ENCODE results near the gene SLC9A5.

SLC9A5 gene

GRCh38 chr16:67206838-67207248 lies 41.9 kb upstream of the SLC9A5 start:
- H3K27ac ChIP-seq (ENCODE audit: low read length) = no peak overlapping the region
- no peak overlapping the region for H3K9ac ChIP-seq (ENCODE audit: low read length in 2 of 2)
- peaks cover 0 to 8% of the 10 kb centered on the region in 2 donors for H3K36me3 ChIP-seq (ENCODE audit: control insufficient read depth in 2 of 2, insufficient read depth in 2 of 2, low read length in 2 of 2)
- no peaks in the 10 kb centered on the region for H3K9me3 ChIP-seq (ENCODE audit: control insufficient read depth in 2 of 2, low read length in 2 of 2)
- no peaks in the 10 kb centered on the region for H3K4me1 ChIP-seq (ENCODE audit: control insufficient read depth, insufficient read depth, low read length)
- H3K4me3 ChIP-seq (ENCODE audit: low read length in 2 of 2) = no peak overlapping the region
- no peaks in the 10 kb centered on the region for H3K27me3 ChIP-seq (ENCODE audit: control insufficient read depth in 1 of 2, insufficient read depth in 2 of 2, low read length in 2 of 2)

GRCh38 chr16:67207249-67208091 lies 41.3 kb upstream of the SLC9A5 start:
- no peak overlapping the region for H3K4me3 ChIP-seq (ENCODE audit: low read length in 2 of 2)
- H3K4me1 ChIP-seq (ENCODE audit: control insufficient read depth, insufficient read depth, low read length) = no peaks in the 10 kb centered on the region
- no peak overlapping the region for H3K9ac ChIP-seq (ENCODE audit: low read length in 2 of 2)
- no peaks in the 10 kb centered on the region for H3K27me3 ChIP-seq (ENCODE audit: control insufficient read depth in 1 of 2, insufficient read depth in 2 of 2, low read length in 2 of 2)
- no peaks in the 10 kb centered on the region for H3K9me3 ChIP-seq (ENCODE audit: control insufficient read depth in 2 of 2, low read length in 2 of 2)
- peaks cover 0 to 8% of the 10 kb centered on the region in 2 donors for H3K36me3 ChIP-seq (ENCODE audit: control insufficient read depth in 2 of 2, insufficient read depth in 2 of 2, low read length in 2 of 2)
- no peak overlapping the region for H3K27ac ChIP-seq (ENCODE audit: low read length)

- H3K27ac ChIP-seq (ENCODE audit: low read length) = no peak overlapping the region
These were observed 40.5 kb upstream of the SLC9A5 start for GRCh38 chr16:67208154-67208896.

GRCh38 chr16:67209565-67209964 lies 39.2 kb upstream of the SLC9A5 start:
- peaks cover 0 to 6% of the 10 kb centered on the region in 2 donors for H3K36me3 ChIP-seq (ENCODE audit: control insufficient read depth in 2 of 2, insufficient read depth in 2 of 2, low read length in 2 of 2)
- no peak overlapping the region for H3K9ac ChIP-seq (ENCODE audit: low read length in 2 of 2)
- H3K27me3 ChIP-seq (ENCODE audit: control insufficient read depth in 1 of 2, insufficient read depth in 2 of 2, low read length in 2 of 2) = no peaks in the 10 kb centered on the region
- no peaks in the 10 kb centered on the region for H3K9me3 ChIP-seq (ENCODE audit: control insufficient read depth in 2 of 2, low read length in 2 of 2)
- no peak overlapping the region for H3K4me3 ChIP-seq (ENCODE audit: low read length in 2 of 2)
- no peak overlapping the region for H3K27ac ChIP-seq (ENCODE audit: low read length)
- H3K4me1 ChIP-seq (ENCODE audit: control insufficient read depth, insufficient read depth, low read length) = no peaks in the 10 kb centered on the region

More at GRCh38 chr16:67208154-67208896, 40.5 kb upstream of the SLC9A5 start:
- H3K36me3 ChIP-seq (ENCODE audit: control insufficient read depth in 2 of 2, insufficient read depth in 2 of 2, low read length in 2 of 2) = peaks cover 0 to 6% of the 10 kb centered on the region in 2 donors
- H3K4me3 ChIP-seq (ENCODE audit: low read length in 2 of 2) = no peak overlapping the region
- no peak overlapping the region for H3K9ac ChIP-seq (ENCODE audit: low read length in 2 of 2)
- no peaks in the 10 kb centered on the region for H3K4me1 ChIP-seq (ENCODE audit: control insufficient read depth, insufficient read depth, low read length)
- no peaks in the 10 kb centered on the region for H3K27me3 ChIP-seq (ENCODE audit: control insufficient read depth in 1 of 2, insufficient read depth in 2 of 2, low read length in 2 of 2)
- no peaks in the 10 kb centered on the region for H3K9me3 ChIP-seq (ENCODE audit: control insufficient read depth in 2 of 2, low read length in 2 of 2)

GRCh38 chr16:67210069-67210937 lies 38.5 kb upstream of the SLC9A5 start:
- Histone ChIP-seq H3K27ac (ENCODE audit: low read length) (no peak overlapping the region), H3K9ac (ENCODE audit: low read length in 2 of 2) (no peak overlapping the region), H3K27me3 (ENCODE audit: control insufficient read depth in 1 of 2, insufficient read depth in 2 of 2, low read length in 2 of 2) (no peaks in the 10 kb centered on the region), H3K9me3 (ENCODE audit: control insufficient read depth in 2 of 2, low read length in 2 of 2) (no peaks in the 10 kb centered on the region), H3K4me3 (ENCODE audit: low read length in 2 of 2) (no peak overlapping the region), H3K36me3 (ENCODE audit: control insufficient read depth in 2 of 2, insufficient read depth in 2 of 2, low read length in 2 of 2) (peaks cover 0 to 7% of the 10 kb centered on the region in 2 donors), H3K4me1 (ENCODE audit: control insufficient read depth, insufficient read depth, low read length) (no peaks in the 10 kb centered on the region)

- H3K36me3 ChIP-seq (ENCODE audit: control insufficient read depth in 2 of 2, insufficient read depth in 2 of 2, low read length in 2 of 2) = peaks cover 0 to 4% of the 10 kb centered on the region in 2 donors
- peaks cover 2% of the 10 kb centered on the region for H3K4me1 ChIP-seq (ENCODE audit: control insufficient read depth, insufficient read depth, low read length)
- no peak overlapping the region for H3K27ac ChIP-seq (ENCODE audit: low read length)
- no peak overlapping the region for H3K4me3 ChIP-seq (ENCODE audit: low read length in 2 of 2)
- H3K27me3 ChIP-seq (ENCODE audit: control insufficient read depth in 1 of 2, insufficient read depth in 2 of 2, low read length in 2 of 2) = no peaks in the 10 kb centered on the region
- no peaks in the 10 kb centered on the region for H3K9me3 ChIP-seq (ENCODE audit: control insufficient read depth in 2 of 2, low read length in 2 of 2)
- H3K9ac ChIP-seq (ENCODE audit: low read length in 2 of 2) = no peak overlapping the region
These were observed 37.1 kb upstream of the SLC9A5 start for GRCh38 chr16:67211674-67212073.

- Histone ChIP-seq H3K27ac (ENCODE audit: low read length) (no peak overlapping the region), H3K27me3 (ENCODE audit: control insufficient read depth in 1 of 2, insufficient read depth in 2 of 2, low read length in 2 of 2) (no peaks in the 10 kb centered on the region), H3K4me1 (ENCODE audit: control insufficient read depth, insufficient read depth, low read length) (peaks cover 2% of the 10 kb centered on the region), H3K9me3 (ENCODE audit: control insufficient read depth in 2 of 2, low read length in 2 of 2) (no peaks in the 10 kb centered on the region), H3K9ac (ENCODE audit: low read length in 2 of 2) (no peak overlapping the region), H3K4me3 (ENCODE audit: low read length in 2 of 2) (no peak overlapping the region), H3K36me3 (ENCODE audit: control insufficient read depth in 2 of 2, insufficient read depth in 2 of 2, low read length in 2 of 2) (peaks cover 0 to 6% of the 10 kb centered on the region in 2 donors)
These were observed 36.0 kb upstream of the SLC9A5 start for GRCh38 chr16:67212766-67213165.

- H3K9ac ChIP-seq (ENCODE audit: low read length in 2 of 2) = no peak overlapping the region
- H3K27ac ChIP-seq (ENCODE audit: low read length) = no peak overlapping the region
- H3K9me3 ChIP-seq (ENCODE audit: control insufficient read depth in 2 of 2, low read length in 2 of 2) = no peaks in the 10 kb centered on the region
- peaks cover 0 to 6% of the 10 kb centered on the region in 2 donors for H3K36me3 ChIP-seq (ENCODE audit: control insufficient read depth in 2 of 2, insufficient read depth in 2 of 2, low read length in 2 of 2)
- no peaks in the 10 kb centered on the region for H3K27me3 ChIP-seq (ENCODE audit: control insufficient read depth in 1 of 2, insufficient read depth in 2 of 2, low read length in 2 of 2)
- H3K4me3 ChIP-seq (ENCODE audit: low read length in 2 of 2) = no peak overlapping the region
- peaks cover 2% of the 10 kb centered on the region for H3K4me1 ChIP-seq (ENCODE audit: control insufficient read depth, insufficient read depth, low read length)
These were observed 35.4 kb upstream of the SLC9A5 start for GRCh38 chr16:67213197-67214019.

- no peaks in the 10 kb centered on the region for H3K9me3 ChIP-seq (ENCODE audit: control insufficient read depth in 2 of 2, low read length in 2 of 2)
- H3K36me3 ChIP-seq (ENCODE audit: control insufficient read depth in 2 of 2, insufficient read depth in 2 of 2, low read length in 2 of 2) = peaks cover 0 to 6% of the 10 kb centered on the region in 2 donors
- H3K27ac ChIP-seq (ENCODE audit: low read length) = no peak overlapping the region
- H3K4me1 ChIP-seq (ENCODE audit: control insufficient read depth, insufficient read depth, low read length) = peaks cover 2% of the 10 kb centered on the region
- no peak overlapping the region for H3K4me3 ChIP-seq (ENCODE audit: low read length in 2 of 2)
- no peaks in the 10 kb centered on the region for H3K27me3 ChIP-seq (ENCODE audit: control insufficient read depth in 1 of 2, insufficient read depth in 2 of 2, low read length in 2 of 2)
- no peak overlapping the region for H3K9ac ChIP-seq (ENCODE audit: low read length in 2 of 2)
These were observed 33.1 kb upstream of the SLC9A5 start for GRCh38 chr16:67215706-67216105.

All from stomach smooth muscle (tissue), 2 donors.